Hepatocyte (in vitro differentiated cells): ENCODE results near the gene RBP4. TPM values are rescaled to one million over a fixed set of nuclear protein-coding genes. Genes with fewer than 3 reads are reported as not detected.

Experiments used
- DNase-seq: peaks from one replicate; pipeline ENCODE4 v3.0.0-alpha.2; 2016; ENCODE audit warnings: low spot score
- H2AFZ ChIP-seq: fragments of 200-600 bp; sonication (generic); 2 replicates; pipeline ENCODE4 v1.6.0; 2016; ENCODE audit warnings: antibody characterized with exemption, mild to moderate bottlenecking
- H3K27ac ChIP-seq: fragments of 200-600 bp; sonication (generic); 2 replicates; pipeline ENCODE4 v1.5.1; 2016; ENCODE audit warnings: mild to moderate bottlenecking
- H3K27me3 ChIP-seq: fragments of 200-600 bp; sonication (generic); 2 replicates; pipeline ENCODE4 v1.6.1; 2016
- H3K36me3 ChIP-seq: fragments of 200-600 bp; sonication (generic); replicated peaks from 2 replicates; pipeline ENCODE4 v1.5.1; 2016; ENCODE audit warnings: low read depth; ENCODE audit not compliant: insufficient read depth
- H3K4me1 ChIP-seq: fragments of 200-600 bp; sonication (generic); 2 replicates; pipeline ENCODE4 v1.5.1; 2016; ENCODE audit warnings: mild to moderate bottlenecking, moderate library complexity; ENCODE audit not compliant: insufficient read depth
- H3K4me2 ChIP-seq: fragments of 200-600 bp; sonication (generic); 2 replicates; pipeline ENCODE4 v1.6.0; 2016
- H3K4me3 ChIP-seq: fragments of 200-600 bp; sonication (generic); 2 replicates; pipeline ENCODE4 v1.5.1; 2016; ENCODE audit warnings: mild to moderate bottlenecking
- H3K79me2 ChIP-seq: fragments of 200-600 bp; sonication (generic); 2 replicates; pipeline ENCODE4 v1.6.0; 2017; ENCODE audit warnings: mild to moderate bottlenecking
- H3K9me2 ChIP-seq: fragments of 200-600 bp; sonication (generic); replicated peaks from 2 replicates; pipeline ENCODE4 v1.6.0; 2017; ENCODE audit warnings: mild to moderate bottlenecking; ENCODE audit not compliant: insufficient read depth
- H3K9me3 ChIP-seq: fragments of 200-600 bp; sonication (generic); 2 replicates; pipeline ENCODE4 v1.5.1; 2016; ENCODE audit warnings: low read depth, mild to moderate bottlenecking
- H4K20me1 ChIP-seq: fragments of 200-600 bp; sonication (generic); 2 replicates; pipeline ENCODE4 v1.6.0; 2016; ENCODE audit warnings: mild to moderate bottlenecking; ENCODE audit not compliant: insufficient read depth, poor library complexity, severe bottlenecking
- CTCF ChIP-seq: fragments of 200-600 bp; sonication (generic); IDR thresholded peaks from 2 replicates; pipeline ENCODE4 v1.5.1; 2016; ENCODE audit warnings: antibody characterized with exemption, mild to moderate bottlenecking; ENCODE audit not compliant: poor library complexity
- EZH2 ChIP-seq: fragments of 200-600 bp; sonication (generic); IDR thresholded peaks from 2 replicates; pipeline ENCODE4 v1.6.1; 2016; ENCODE audit warnings: antibody characterized with exemption, mild to moderate bottlenecking, borderline replicate concordance
- EZH2phosphoT487 ChIP-seq: fragments of 200-600 bp; sonication (generic); IDR thresholded peaks from one replicate; pipeline ENCODE4 v1.6.1; 2018; ENCODE audit warnings: antibody characterized with exemption, mild to moderate bottlenecking, low read depth, moderate library complexity; ENCODE audit not compliant: unreplicated experiment, severe bottlenecking
- WGBS: methylation state at CpG from one replicate; pipeline ENCODE4 v1.1.6; 2016; ENCODE audit warnings: low lambda C conversion rate; ENCODE audit errors: missing lambda C conversion rate; 5-methylcytosine and 5-hydroxymethylcytosine counted together
- polyA plus RNA-seq: library from polyadenylated mRNA; unstranded; fragments of >200 nt; fragmentation: Nextera tagmentation; extraction: Ambion mirVana; gene quantifications from 2 replicates; pipeline ENCODE4 v1.2.1, GENCODE V29; 2016
- total RNA-seq: library from RNA; depleted of rRNA; stranded (reverse); fragments of >200 nt; gene quantifications from 2 replicates; pipeline ENCODE4 v1.2.3, GENCODE V29; 2014

RBP4 gene
- total RNA-seq: 494 and 527 TPM in 2 replicates
- polyA plus RNA-seq: 761 and 997 TPM in 2 replicates

- 4% methylated on average over 17 of the region's 63 CpGs for WGBS
- DNase-seq: peak; percentile 83
- Histone ChIP-seq H3K9me3 (no peaks in the 10 kb centered on the region), H3K4me3 (peak within 1 kb of the TSS; percentile 58), H3K27me3 (peaks cover 16% of the 10 kb centered on the region), H3K36me3 (no peaks in the 10 kb centered on the region), H3K4me1 (peaks cover 12% of the 10 kb centered on the region), H2AFZ (peak within 1 kb of the TSS; percentile 53), H3K27ac (peak within 1 kb of the TSS; percentile 73), H3K4me2 (peak within 1 kb of the TSS; percentile 96), H4K20me1 (no peaks in the 10 kb centered on the region), H3K9me2 (no peaks in the 10 kb centered on the region), H3K79me2 (no peaks in the 10 kb centered on the region)
- TF ChIP-seq EZH2phosphoT487: no peak
- TF ChIP-seq CTCF: no peak
- TF ChIP-seq EZH2: peak; percentile 64
Measured at GRCh38 chr10:93601146-93601773, at the start of gene RBP4. RBP4 (minus strand) TSS chr10:93601235; CDS start chr10:93601028, 207 bp downstream.

DNA sequence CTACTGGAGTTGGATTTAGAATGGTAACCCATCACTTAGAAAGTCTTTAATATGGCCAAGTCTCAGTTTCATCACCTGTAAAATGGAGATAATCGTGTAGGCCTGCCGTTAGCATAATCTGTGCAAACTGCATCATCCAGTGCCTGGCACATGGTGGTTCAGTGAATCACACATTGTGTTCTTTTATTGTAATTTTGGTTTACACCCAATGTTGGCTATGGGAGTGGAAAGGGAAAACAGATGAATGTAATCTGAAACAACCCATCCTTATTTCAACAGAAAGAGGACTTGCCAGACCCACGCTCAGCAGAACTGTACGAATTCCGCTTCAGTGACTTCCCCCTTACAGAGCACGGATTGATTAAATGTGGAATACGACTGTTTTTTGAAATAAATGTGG, 38.8 kb upstream of the RBP4 start:
- 90% methylated on average over 7 of the region's 7 CpGs for WGBS

DNA sequence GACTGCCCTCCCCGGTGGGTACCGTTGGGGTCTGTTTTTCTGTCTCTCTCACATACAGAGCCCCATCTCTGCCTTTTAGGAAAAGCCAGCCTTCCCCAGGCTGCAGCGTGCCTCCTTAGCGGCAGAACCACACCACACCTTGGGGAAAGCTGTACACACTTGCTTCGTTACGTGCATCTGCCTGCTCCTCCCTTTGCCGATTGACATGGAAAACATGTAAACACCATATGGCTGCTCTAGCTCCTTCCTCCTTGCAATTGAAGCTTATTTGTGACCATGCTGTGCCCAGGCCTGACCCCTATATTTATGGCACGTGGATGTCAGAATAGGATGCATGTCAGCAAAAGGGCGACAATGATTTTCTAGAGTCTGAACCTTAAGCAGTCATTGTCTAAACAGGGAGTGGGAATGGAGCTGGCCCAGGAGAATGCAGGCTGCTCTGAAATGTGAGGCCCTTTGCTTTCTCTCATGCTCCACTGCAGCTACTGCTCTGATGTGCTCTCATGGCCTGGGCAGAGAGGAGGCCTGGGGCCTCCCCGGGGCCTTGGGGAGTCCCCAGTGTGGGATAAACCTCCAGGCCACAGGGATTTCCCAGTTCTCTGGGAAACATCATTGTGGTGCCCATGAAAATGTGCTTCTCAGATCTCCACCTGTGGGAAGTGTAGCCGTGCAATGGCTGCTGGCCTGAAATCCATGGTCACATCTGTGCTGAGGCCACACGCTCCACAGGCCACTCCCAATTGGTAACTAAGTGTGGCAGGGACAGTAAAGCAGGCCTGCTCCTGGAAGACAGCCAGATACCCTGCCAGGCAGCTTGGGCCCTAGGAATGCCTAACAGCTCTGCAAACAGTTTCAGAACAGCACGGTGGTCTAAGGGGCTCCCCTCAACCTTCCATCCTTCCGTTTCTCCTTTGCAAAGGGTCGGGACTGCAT, 29.9 kb upstream of the RBP4 start:
- no peak overlapping the region for H3K4me3 ChIP-seq
- H3K27ac ChIP-seq: no peak overlapping the region
- H3K4me2 ChIP-seq: no peak overlapping the region
- H3K9me2 ChIP-seq: no peaks in the 10 kb centered on the region
- TF ChIP-seq EZH2phosphoT487 (no peak), CTCF (no peak), EZH2 (no peak)
- no peak overlapping the region for H2AFZ ChIP-seq
- WGBS: 83% methylated on average over 15 of the region's 15 CpGs
- H3K4me1 ChIP-seq: no peaks in the 10 kb centered on the region
- DNase-seq: no peak
- no peaks in the 10 kb centered on the region for H3K9me3 ChIP-seq
- H3K36me3 ChIP-seq: no peaks in the 10 kb centered on the region
- no peaks in the 10 kb centered on the region for H3K79me2 ChIP-seq
- no peaks in the 10 kb centered on the region for H4K20me1 ChIP-seq
- no peaks in the 10 kb centered on the region for H3K27me3 ChIP-seq

More for the DNA sequence above, 38.8 kb upstream of the RBP4 start:
- Histone ChIP-seq H3K9me3 (no peaks in the 10 kb centered on the region), H3K4me1 (no peaks in the 10 kb centered on the region), H3K79me2 (no peaks in the 10 kb centered on the region), H3K9me2 (no peaks in the 10 kb centered on the region), H3K27me3 (no peaks in the 10 kb centered on the region), H2AFZ (no peak overlapping the region), H3K4me2 (no peak overlapping the region), H4K20me1 (no peaks in the 10 kb centered on the region), H3K36me3 (no peaks in the 10 kb centered on the region), H3K4me3 (no peak overlapping the region), H3K27ac (no peak overlapping the region)
- DNase-seq: no peak
- no peak for TF ChIP-seq EZH2
- TF ChIP-seq CTCF: no peak
- no peak for TF ChIP-seq EZH2phosphoT487
